Stimulated activated CD8-positive, alpha-beta memory T cell treated with anti-CD3 and anti-CD28 coated beads, Interleukin-12 subunit alpha, Interleukin-12 subunit beta, amount 100 ng/mL, for 24 hours (primary cell): ENCODE data around the gene KCTD6.

Experiments
- DNase-seq: peaks from one replicate; pipeline ENCODE4 v3.0.0-alpha.2; 2020; ENCODE audit errors: extremely low read depth

The KCTD6 gene

DNA sequence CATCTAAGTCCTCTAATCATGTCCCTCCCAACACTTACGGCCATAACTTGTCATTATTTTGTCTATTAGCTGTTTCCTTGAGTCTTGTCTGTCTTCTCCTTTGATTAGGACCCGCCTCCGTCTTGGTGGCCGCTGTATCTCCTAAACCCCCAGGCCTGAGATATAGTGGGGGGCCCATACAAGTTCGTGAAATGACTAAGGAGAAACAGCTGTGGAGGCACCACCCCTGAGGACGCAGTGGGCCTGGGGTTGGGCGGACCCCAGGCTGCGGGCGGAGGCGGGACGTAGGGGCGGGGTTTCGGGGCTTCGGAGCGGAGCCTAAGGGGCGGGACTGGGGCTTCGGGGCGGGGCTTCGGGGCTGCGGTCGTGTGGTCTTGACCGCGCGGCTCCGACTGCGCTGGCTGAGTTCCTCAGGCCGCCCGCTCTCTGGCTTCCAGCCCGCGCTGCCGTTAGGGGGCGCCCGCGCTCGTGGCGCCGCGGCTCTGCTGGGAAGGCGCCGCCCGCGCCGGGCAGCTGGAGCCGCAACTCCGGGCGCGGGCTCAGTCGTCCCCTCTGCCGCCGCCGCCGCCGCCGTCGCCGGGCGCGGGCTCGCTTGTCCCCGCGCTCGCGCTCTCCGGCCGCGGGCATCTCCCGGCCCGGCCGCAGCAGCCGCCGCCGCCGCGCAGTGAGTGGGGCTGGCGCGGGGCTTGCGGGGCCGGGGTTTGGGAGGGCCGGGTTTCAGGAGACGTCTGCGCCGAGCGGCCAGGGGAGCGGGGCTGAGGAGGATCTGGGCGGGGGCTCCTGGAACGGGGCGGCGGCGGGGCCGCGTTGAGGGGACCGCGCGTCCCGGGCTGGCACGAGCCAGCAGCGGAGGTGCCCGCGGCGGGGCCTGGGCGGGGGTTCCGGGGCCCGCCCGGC lies at the start of gene KCTD6:
KCTD6 (plus strand) TSS at position 591 of the 897 bp plus-strand sequence. CDS start 6,660 bp downstream, outside the sequence.
- DNase-seq, result peak; percentile 62

DNA sequence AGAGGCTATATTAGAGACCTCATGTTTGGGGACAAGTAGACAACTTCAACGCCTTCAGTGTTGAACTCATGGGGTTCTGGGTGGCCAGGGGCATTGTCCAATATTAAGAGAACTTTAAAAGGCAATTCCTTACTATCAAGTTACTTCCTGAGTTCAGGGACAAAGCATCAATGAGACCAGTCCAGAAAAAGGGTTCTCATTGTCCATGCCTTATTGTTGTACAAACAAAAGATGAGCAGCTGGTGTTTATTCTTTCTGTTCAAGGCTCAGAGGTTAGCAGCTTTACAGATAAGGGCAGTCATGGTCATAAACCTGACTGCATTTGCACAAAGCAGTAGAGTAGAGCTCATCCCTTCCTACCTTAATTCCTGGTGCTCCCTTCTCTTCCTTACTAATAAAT lies 39.7 kb upstream of the KCTD6 start:
- no peak for DNase-seq

- no peak for DNase-seq
Measured at GRCh38 chr3:58459160-58459559, 32.7 kb upstream of the KCTD6 start.

GRCh38 chr3:58462829-58463180 lies 29.1 kb upstream of the KCTD6 start:
- DNase-seq, result no peak

DNA sequence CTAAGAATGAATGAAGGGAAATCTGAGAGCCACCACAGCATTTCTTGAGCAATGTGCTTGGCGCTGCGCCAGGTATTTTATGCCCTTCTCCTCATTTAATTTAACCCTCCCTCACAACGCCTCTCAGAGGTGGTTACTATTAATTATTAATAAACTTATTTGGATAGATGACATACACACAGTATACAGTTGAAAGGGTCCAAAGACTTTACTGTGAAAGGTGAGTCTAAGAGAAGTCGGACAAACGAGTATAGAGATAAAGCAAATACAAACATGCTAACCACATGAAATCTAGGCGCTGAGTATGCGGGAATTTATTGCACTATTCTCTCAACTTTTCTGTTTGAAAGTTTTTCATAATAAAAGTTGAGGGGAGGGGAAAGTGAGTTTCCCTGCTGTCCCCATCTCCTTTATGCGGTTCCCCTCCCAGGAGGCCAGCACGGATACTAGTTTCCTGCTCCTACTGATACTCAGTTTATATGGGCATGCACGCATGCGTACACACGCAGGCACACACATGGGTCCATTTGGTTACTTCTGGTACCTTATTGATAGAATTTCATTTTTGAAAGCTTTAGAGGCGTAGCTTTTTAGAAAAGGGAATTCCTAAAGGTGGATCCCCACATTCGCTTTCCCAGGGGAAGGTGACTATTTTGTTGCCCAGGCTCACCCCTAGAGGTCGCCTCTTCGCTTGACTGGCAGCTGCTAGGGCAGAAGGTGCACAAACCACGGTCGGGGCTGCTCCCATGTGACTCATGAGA lies 28.5 kb upstream of the KCTD6 start:
- peak; percentile 57 for DNase-seq

DNA sequence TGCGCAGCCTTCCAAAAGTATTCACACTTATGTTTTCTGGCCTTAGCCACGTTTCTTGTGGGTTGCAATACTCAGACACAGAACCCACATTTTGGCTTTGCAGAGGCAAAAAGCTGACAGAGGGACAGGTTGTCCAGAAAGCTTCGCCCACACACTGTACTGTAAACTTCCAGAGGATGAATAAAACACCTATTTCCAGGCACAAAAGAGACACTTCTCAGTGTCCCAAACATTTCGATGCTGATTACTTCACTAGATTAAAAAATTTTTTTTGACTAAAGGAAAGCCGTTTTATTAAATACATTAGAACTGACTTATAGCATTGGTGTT lies 28.0 kb upstream of the KCTD6 start:
- DNase-seq, result no peak

- no peak for DNase-seq
Measured at GRCh38 chr3:58464866-58465265, 27.0 kb upstream of the KCTD6 start.

- DNase-seq, result no peak
Measured at GRCh38 chr3:58466899-58467563, 24.9 kb upstream of the KCTD6 start.

DNA sequence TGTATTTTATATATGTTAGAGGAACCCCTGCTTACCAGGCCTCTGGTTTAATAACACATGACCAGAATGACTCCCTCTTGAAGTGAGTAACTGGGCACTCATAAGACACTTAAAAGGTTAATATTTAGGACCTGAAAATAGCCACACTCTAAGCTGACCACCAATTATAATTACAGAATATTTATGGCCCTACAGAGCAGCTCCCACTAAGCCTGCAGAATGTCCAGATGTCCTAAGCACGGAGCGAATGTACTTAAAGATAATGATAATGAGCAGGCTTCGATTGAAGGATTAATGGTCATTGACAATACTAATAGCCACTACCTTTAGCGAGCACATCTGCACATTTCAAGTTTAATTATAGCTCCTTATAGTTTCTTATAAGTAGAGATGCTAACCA lies 22.8 kb upstream of the KCTD6 start:
- no peak for DNase-seq

- no peak for DNase-seq
Measured at GRCh38 chr3:58470363-58471024, 21.4 kb upstream of the KCTD6 start.

DNA sequence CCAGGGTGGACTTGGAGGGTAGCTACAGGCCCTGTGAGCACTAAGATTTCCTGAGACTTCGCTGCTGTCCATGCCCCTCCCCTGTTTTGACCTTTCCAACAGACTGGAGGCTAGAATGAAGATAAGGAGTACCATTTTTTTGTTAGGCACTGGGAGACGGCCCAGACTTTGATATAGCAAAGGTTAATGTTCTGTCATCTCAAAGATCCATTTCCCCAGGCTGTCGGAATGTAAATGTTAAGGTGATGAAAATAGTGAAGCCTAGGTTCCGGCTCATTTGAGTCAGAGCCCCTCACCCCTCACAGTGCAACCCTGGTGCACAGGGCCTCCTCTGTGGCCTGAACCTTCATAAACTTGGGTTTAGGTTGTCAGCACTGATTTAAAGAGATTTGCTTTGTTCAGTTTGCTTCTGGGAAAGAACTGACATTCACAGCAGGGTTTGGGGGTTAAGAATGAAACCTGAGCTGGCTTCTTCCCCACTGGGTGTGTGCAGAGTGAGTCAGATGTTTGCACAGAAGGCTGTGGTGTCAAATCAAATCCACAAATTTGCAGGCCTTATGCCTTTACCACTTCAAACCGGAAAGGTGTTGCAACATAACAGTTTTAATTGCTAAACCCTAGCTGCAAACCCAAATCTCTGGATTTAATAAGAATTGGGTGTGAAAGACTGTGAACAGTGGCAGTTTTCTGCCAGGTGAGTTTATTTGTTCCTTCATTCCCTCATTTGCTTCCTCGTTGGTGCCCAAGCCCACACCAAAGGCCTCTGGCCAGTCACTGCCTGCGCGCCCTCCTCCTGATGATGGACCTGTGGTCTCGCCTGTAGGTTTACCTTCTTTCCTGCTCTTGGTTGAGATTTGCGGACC lies 20.6 kb upstream of the KCTD6 start:
- DNase-seq, result no peak

DNA sequence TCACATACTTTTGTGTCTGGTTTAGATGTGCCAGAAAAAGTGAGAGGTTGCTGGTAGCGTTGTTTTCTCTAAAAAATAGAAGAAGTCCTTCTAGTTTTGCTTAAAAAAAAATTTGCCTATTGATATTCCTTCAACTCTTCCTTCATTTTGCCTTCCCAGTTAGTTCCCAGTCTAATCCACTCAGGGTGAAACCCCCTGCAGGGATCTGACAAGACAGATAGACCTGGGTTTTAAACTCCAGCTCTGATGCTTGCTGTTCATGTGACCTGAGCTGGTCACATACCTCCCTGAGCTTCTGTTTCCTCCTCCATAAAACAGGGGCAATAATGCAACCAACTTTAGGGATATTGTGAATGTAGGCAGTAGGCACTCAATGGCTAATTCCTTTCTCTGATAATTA lies 18.6 kb upstream of the KCTD6 start:
- no peak for DNase-seq

- no peak for DNase-seq
Measured at GRCh38 chr3:58474348-58474911, 17.5 kb upstream of the KCTD6 start.

DNA sequence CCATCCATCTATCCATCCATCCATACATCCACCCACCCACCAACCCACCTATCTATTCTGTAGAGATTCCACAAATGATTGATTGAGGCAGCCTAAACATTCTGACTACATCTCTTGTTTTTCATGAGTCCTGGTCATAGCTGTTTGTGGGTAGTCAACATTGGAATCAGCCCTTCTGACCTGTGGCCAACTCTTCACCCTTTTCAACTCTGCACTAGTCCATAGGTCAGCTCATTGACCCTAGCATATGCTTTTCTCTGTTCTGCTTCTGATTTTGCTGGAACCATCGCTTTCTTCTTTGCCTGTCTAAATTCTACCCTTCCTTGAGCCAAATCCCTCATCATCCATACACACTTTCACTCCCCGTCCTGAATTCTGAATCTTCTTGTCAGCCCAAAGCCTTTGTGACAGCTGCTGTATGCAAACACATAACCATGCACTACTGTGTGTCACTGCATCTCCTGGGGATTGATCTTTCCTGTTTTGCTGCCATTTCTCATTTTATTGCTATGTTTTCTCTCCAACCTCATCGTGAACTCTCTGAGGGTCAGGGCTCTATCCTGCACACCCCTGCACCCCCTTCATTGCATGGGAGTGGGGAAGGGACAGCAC lies 16.8 kb upstream of the KCTD6 start:
- no peak for DNase-seq

DNA sequence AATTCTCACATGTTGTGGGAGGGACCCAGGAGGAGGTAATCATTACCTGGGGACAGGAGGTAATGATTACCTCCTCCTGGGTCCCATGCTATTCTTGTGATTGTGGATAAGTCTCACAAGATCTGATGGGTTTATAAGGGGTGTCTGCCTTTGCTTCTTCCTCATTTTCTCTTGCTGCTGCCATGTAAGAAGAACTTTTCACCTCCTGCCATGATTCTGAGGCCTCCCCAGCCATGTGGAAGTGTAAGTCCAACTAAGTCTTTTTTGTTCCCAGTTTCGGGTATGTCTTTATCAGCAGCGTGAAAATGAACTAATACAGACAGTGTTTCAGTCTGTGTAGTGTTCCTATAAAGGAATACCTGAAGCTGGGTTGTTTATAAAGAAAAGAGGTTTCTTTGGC lies 13.1 kb upstream of the KCTD6 start:
- DNase-seq, result no peak

- no peak for DNase-seq
Measured at GRCh38 chr3:58480309-58480708, 11.6 kb upstream of the KCTD6 start.

DNA sequence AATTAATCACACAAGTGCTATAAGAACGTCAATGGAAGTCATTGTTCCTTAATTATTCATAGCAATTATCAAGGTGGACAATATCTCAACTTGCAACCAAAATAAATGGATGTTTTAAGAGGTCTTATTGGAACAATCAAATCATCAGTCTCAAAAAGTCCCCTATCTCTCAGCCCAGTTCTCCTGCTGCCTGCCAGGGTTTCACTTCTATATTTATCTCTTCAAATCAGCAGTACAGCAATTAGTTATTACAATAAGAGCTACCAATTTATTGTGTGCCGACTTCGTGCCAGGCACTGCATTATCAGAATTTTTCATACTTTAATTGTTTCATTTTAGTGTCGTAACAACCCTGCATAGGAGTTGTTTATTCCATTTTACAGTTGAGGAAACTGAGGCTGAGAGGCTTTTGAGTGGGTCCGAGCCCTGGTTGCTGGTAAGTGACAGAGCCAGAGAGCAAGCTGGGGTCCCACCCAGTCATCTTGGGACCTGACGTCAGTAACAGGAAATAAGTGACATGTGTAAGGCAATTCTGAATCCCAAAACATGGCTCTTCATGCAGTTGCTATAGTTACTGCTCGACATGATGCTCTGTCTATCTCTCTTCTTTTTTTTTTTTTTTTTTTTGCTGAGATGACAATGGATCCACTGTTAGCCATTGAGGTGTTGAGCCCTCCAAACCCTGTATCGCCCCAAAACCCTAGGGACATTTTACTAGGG lies 8.8 kb upstream of the KCTD6 start:
- no peak for DNase-seq

- no peak for DNase-seq
Measured at GRCh38 chr3:58484045-58484721, 7.7 kb upstream of the KCTD6 start.

GRCh38 chr3:58484722-58485069 lies 7.2 kb upstream of the KCTD6 start:
- no peak for DNase-seq
